SK-N-SH (cell line): ENCODE results near the gene PCGF1.

Experiments used
- CTCF ChIP-seq: fragments of 200-600 bp; sonication (generic); IDR thresholded peaks from 2 replicates; pipeline ENCODE4 v1.6.1; 2017; ENCODE audit warnings: antibody characterized with exemption, mild to moderate bottlenecking, moderate library complexity
- EP300 ChIP-seq, 2 experiments: IDR thresholded peaks; 2 replicates each; pipeline versions ENCODE4 v1.4.0 to v1.6.1; 2012; ENCODE audit warnings: borderline replicate concordance in 1 of 2, low read depth in 1 of 2, low read length in 1 of 2
- MAX ChIP-seq: IDR thresholded peaks from 2 replicates; pipeline ENCODE4 v1.4.0; 2012; ENCODE audit warnings: low read depth
- MXI1 ChIP-seq: IDR thresholded peaks from 2 replicates; pipeline ENCODE4 v1.6.1; 2012; ENCODE audit warnings: mild to moderate bottlenecking, low read depth, low read length, improper control_type of control experiment
- NRF1 ChIP-seq: IDR thresholded peaks from 2 replicates; pipeline ENCODE4 v1.6.1; 2012; ENCODE audit warnings: low read depth, mild to moderate bottlenecking, low read length
- REST ChIP-seq: IDR thresholded peaks from 2 replicates; pipeline ENCODE4 v1.6.1; 2012; ENCODE audit warnings: mild to moderate bottlenecking, low read depth, low read length, moderate library complexity
- RFX5 ChIP-seq: IDR thresholded peaks from 2 replicates; pipeline ENCODE4 v1.6.1; 2012; ENCODE audit warnings: mild to moderate bottlenecking, improper control_type of control experiment, low read length
- TF ChIP-seq, protein P1 (sequence below): fragments of 150-350 bp; IDR thresholded peaks from 2 replicates; pipeline ENCODE4 v1.6.1; 2016; ENCODE audit warnings: mild to moderate bottlenecking, low read depth, low read length

- TF ChIP-seq CTCF = no peak
- no peak for TF ChIP-seq MAX
- TF ChIP-seq REST = no peak
- no peak for TF ChIP-seq EP300 (IDR thresholded peaks at IDR 0.05; ENCODE audit: borderline replicate concordance in 1 of 2, low read depth in 1 of 2, low read length in 1 of 2)
- TF ChIP-seq, protein P1, sequence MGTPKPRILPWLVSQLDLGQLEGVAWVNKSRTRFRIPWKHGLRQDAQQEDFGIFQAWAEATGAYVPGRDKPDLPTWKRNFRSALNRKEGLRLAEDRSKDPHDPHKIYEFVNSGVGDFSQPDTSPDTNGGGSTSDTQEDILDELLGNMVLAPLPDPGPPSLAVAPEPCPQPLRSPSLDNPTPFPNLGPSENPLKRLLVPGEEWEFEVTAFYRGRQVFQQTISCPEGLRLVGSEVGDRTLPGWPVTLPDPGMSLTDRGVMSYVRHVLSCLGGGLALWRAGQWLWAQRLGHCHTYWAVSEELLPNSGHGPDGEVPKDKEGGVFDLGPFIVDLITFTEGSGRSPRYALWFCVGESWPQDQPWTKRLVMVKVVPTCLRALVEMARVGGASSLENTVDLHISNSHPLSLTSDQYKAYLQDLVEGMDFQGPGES = no peak
- TF ChIP-seq RFX5 = no peak
- no peak for TF ChIP-seq MXI1
- no peak for TF ChIP-seq NRF1
Measured at GRCh38 chr2:74502147-74502719, 5.3 kb downstream of the PCGF1 start.
